Skeletal muscle tissue (tissue), 4 donors: ENCODE measurements around the gene SLC37A2. TPM values are rescaled to one million over a fixed set of nuclear protein-coding genes. Genes with fewer than 3 reads are reported as not detected.
A peak's percentile ranks its signal among the peaks of the same experiment; 100 is the strongest.

Experiments used
- H3K27ac ChIP-seq: one replicate; pipeline ENCODE4 v1.7.0; 2013; ENCODE audit warnings: mild to moderate bottlenecking, low read depth, low read length, inconsistent platforms
- H3K27me3 ChIP-seq, 3 donors: one replicate each; pipeline ENCODE4 v1.7.0; 2013; ENCODE audit warnings: low read length in 3 of 3; ENCODE audit not compliant: control insufficient read depth in 3 of 3, insufficient read depth in 3 of 3
- H3K36me3 ChIP-seq, 3 donors: one replicate each; pipeline ENCODE4 v1.7.0; 2013; ENCODE audit warnings: low read length in 3 of 3; ENCODE audit not compliant: control insufficient read depth in 3 of 3, insufficient read depth in 3 of 3
- H3K4me1 ChIP-seq, 3 donors: one replicate each; pipeline ENCODE4 v1.7.0; 2013; ENCODE audit warnings: low read length in 3 of 3, mild to moderate bottlenecking in 3 of 3; ENCODE audit not compliant: control insufficient read depth in 3 of 3, insufficient read depth in 3 of 3
- H3K4me3 ChIP-seq, 3 donors: one replicate each; pipeline ENCODE4 v1.7.0; 2013; ENCODE audit warnings: low read length in 3 of 3
- H3K9ac ChIP-seq, 3 donors: one replicate each; pipeline ENCODE4 v1.7.0; 2013; ENCODE audit warnings: low read length in 3 of 3, mild to moderate bottlenecking in 3 of 3, moderate library complexity in 2 of 3, low read depth in 1 of 3
- H3K9me3 ChIP-seq, 3 donors: one replicate each; pipeline ENCODE4 v1.7.0; 2013; ENCODE audit warnings: low read length in 3 of 3; ENCODE audit not compliant: control insufficient read depth in 3 of 3
- total RNA-seq: library from RNA; depleted of rRNA; stranded (reverse); fragments of >200 nt; gene quantifications from one replicate; pipeline ENCODE4 v1.2.3, GENCODE V29; 2014
- donor health status: Osteomylitis.

The SLC37A2 gene
- total RNA-seq, 1 donor from 2014 or later, result 3.7 TPM

- no peaks in the 10 kb centered on the region for H3K36me3 ChIP-seq
- peaks cover 6% of the 10 kb centered on the region in 3 donors for H3K4me1 ChIP-seq
- peak overlapping the region in 1 of 3 donors; percentile 4 for H3K9ac ChIP-seq
- no peak overlapping the region for H3K27ac ChIP-seq
- peak overlapping the region; percentile 46 to 69 (median 69) for H3K4me3 ChIP-seq
- H3K9me3 ChIP-seq, result no peaks in the 10 kb centered on the region
- H3K27me3 ChIP-seq, result peaks cover 0 to 18% (median 6%) of the 10 kb centered on the region in 3 donors
These were observed 60.3 kb downstream of the SLC37A2 start for GRCh38 chr11:125123194-125123946.

- Histone ChIP-seq H3K9me3 (no peaks in the 10 kb centered on the region), H3K4me3 (peak overlapping the region; percentile 46 to 69 (median 69))
These were observed 61.0 kb downstream of the SLC37A2 start for GRCh38 chr11:125123947-125124617.

GRCh38 chr11:125124618-125124992 is 61.5 kb downstream of the SLC37A2 start:
- Histone ChIP-seq H3K4me3 (peak overlapping the region in 2 of 3 donors; percentile 30 to 69), H3K36me3 (no peaks in the 10 kb centered on the region), H3K27me3 (peaks cover 5 to 26% (median 6%) of the 10 kb centered on the region in 3 donors), H3K4me1 (peaks cover 6% of the 10 kb centered on the region in 3 donors), H3K9me3 (no peaks in the 10 kb centered on the region), H3K27ac (no peak overlapping the region), H3K9ac (no peak overlapping the region)

More at GRCh38 chr11:125123947-125124617, 61.0 kb downstream of the SLC37A2 start:
- Histone ChIP-seq H3K4me1 (peaks cover 6% of the 10 kb centered on the region in 3 donors), H3K27ac (no peak overlapping the region), H3K36me3 (no peaks in the 10 kb centered on the region), H3K27me3 (peaks cover under 1 to 23% (median 6%) of the 10 kb centered on the region in 3 donors), H3K9ac (peak overlapping the region in 2 of 3 donors; percentile 4 to 28)

GRCh38 chr11:125128450-125128849 is 65.3 kb downstream of the SLC37A2 start:
- Histone ChIP-seq H3K4me1 (peaks cover 4 to 5% (median 5%) of the 10 kb centered on the region in 3 donors), H3K9me3 (no peaks in the 10 kb centered on the region), H3K36me3 (no peaks in the 10 kb centered on the region), H3K27me3 (peaks cover 10 to 23% (median 16%) of the 10 kb centered on the region in 3 donors), H3K9ac (no peak overlapping the region), H3K4me3 (no peak overlapping the region), H3K27ac (no peak overlapping the region)

GRCh38 chr11:125129316-125129993 is 66.3 kb downstream of the SLC37A2 start:
- Histone ChIP-seq H3K9ac (no peak overlapping the region), H3K4me3 (no peak overlapping the region), H3K27me3 (peaks cover 10 to 23% (median 18%) of the 10 kb centered on the region in 3 donors), H3K27ac (no peak overlapping the region), H3K36me3 (no peaks in the 10 kb centered on the region), H3K9me3 (no peaks in the 10 kb centered on the region), H3K4me1 (no peaks in the 10 kb centered on the region)

- no peak overlapping the region for H3K27ac ChIP-seq
- H3K27me3 ChIP-seq, result peaks cover 8 to 18% (median 15%) of the 10 kb centered on the region in 3 donors
- no peak overlapping the region for H3K9ac ChIP-seq
- no peaks in the 10 kb centered on the region for H3K36me3 ChIP-seq
- H3K9me3 ChIP-seq, result no peaks in the 10 kb centered on the region
- H3K4me1 ChIP-seq, result no peaks in the 10 kb centered on the region
- no peak overlapping the region for H3K4me3 ChIP-seq
These were observed 69.0 kb downstream of the SLC37A2 start for GRCh38 chr11:125132071-125132470.

GRCh38 chr11:125132596-125132995 is 69.5 kb downstream of the SLC37A2 start:
- no peaks in the 10 kb centered on the region for H3K4me1 ChIP-seq
- H3K4me3 ChIP-seq, result no peak overlapping the region
- H3K36me3 ChIP-seq, result no peaks in the 10 kb centered on the region
- no peak overlapping the region for H3K27ac ChIP-seq
- no peaks in the 10 kb centered on the region for H3K9me3 ChIP-seq
- no peak overlapping the region for H3K9ac ChIP-seq
- peaks cover 4 to 18% (median 13%) of the 10 kb centered on the region in 3 donors for H3K27me3 ChIP-seq

GRCh38 chr11:125136001-125136400 is 72.9 kb downstream of the SLC37A2 start:
- Histone ChIP-seq H3K4me3 (no peak overlapping the region), H3K27ac (no peak overlapping the region), H3K9ac (no peak overlapping the region), H3K36me3 (no peaks in the 10 kb centered on the region), H3K9me3 (no peaks in the 10 kb centered on the region), H3K4me1 (peaks cover 0 to 4% (median 0%) of the 10 kb centered on the region in 3 donors), H3K27me3 (peaks cover 6 to 13% (median 8%) of the 10 kb centered on the region in 3 donors)

GRCh38 chr11:125138966-125139365 is 75.9 kb downstream of the SLC37A2 start:
- Histone ChIP-seq H3K27me3 (peaks cover 0 to 8% (median 4%) of the 10 kb centered on the region in 3 donors), H3K4me1 (peaks cover 0 to 4% (median 0%) of the 10 kb centered on the region in 3 donors), H3K9ac (no peak overlapping the region), H3K9me3 (no peaks in the 10 kb centered on the region), H3K27ac (no peak overlapping the region), H3K4me3 (no peak overlapping the region), H3K36me3 (no peaks in the 10 kb centered on the region)
